Suppressor macrophage treated with lipopolysaccharide for 1 hour (primary cell): ENCODE results near the gene CEP63.

Experiments
- DNase-seq, 3 donors: peaks; one replicate each; pipeline ENCODE4 v3.0.0-alpha.2; 2020 to 2022

Gene CEP63

DNA sequence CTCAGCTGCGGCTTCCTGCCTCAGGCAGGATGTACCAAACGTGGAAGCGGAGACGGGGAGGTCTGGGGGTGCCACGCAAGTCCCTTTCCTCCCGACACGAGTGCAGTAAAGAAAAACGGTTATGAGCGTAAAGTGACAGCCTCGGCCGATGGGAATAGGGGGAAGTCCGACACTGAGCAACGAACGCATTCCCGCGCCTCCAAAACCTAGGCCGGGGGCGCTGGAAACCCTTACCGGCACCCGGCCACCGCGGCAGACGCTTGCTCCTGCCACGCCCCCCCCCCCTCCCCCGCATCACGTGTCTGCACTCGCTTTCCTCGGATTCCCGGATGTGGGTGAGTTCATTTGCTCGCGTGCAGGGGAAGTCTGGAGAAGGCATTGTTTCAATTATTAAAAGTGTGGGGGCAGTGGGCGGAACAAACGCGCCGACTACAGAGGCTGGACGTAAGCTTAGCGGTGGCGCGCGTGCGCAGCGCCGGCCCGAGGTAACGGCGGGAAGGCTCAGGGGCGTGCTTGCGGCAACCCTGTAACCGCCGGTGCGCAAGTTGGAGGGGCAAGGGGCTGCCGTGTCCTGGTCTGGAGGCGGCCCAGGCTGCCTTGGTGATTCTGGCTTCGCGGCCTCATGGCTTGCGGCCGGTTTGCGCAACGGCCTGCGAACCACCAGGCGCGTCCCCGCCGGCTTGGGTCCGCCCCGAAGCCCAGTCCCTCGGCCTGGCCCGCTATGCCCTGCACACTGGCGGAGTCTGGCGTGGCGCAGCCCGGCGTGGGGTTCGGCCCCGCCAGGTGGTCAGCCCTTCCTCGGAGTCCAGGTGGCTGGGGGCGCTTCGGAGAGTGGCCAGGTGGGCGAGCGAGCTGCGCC lies at the start of gene CEP63, which contains the start of gene ANAPC13:
Gene CEP63, plus strand, starts transcription at position 340 of the 859 bp plus-strand sequence. CDS start 9,264 bp downstream, outside the sequence.
Gene ANAPC13, minus strand, starts transcription at position 268 of the 859 bp plus-strand sequence. CDS start 3,081 bp downstream, outside the sequence.
- peak; percentile 95 to 98 (median 97) for DNase-seq

DNA sequence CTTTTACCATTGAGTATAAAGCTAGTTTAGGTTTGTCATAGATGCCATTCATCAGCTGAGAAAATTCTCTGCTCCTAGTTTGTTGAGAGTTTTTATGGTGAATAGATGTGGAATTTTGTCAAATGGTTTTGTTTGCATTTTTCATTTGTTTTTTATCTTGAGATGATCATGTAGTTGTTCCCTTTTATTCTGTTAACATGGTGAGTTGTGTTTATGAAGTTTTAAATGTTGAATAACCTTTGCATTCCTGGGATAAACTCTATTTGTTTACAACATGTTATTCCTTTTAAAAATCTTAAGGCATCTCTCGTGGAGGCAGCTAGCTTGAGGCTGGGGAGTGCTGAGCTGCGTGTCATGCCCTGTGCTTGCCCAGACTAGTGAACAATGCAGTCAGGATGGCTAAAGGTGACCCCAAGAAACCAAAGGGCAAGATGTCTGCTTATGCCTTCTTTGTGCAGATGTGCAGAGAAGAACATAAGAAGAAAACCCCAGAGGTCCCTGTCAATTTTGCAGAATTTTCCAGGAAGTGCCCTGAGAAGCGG lies 48.6 kb upstream of the CEP63 start:
- no peak for DNase-seq

DNA sequence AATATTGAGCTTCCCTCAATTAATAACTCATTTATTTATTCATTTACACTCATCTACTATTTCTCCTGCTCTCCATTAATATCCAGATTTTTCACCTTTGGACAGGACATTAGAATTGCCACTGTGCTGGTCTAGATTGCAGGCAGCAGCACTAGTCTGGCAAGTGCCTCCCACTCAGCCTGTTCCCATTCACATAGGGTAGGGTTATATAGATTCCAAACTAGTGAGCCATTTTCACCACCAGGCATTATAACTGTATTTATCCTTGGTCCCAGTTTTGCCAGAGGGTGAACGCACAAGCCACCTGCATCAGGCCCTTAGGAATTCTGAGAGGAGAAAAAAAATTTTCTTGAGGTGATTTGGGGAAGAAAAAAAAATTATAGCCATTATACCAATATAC lies 44.5 kb upstream of the CEP63 start:
- DNase-seq: no peak

DNA sequence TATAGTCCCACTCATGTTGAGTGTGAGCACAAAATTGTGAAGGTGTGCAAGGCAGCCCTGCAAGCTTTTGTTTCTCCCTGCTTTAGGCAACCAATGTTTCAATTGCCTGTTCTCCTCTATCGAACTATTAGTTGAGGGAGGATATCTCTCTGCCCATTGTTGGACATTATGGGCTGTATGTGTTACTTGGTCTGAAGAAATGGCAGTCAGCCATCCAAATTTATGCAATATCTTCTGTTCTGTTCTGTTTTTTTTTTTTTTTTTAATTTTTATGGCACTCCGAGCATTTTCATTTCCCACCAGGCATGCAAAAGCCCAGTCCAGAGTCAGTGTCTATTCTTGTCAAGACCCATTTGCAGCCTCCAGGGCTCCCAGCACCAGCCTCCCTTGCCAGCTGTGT lies 44.0 kb upstream of the CEP63 start:
- DNase-seq: no peak

DNA sequence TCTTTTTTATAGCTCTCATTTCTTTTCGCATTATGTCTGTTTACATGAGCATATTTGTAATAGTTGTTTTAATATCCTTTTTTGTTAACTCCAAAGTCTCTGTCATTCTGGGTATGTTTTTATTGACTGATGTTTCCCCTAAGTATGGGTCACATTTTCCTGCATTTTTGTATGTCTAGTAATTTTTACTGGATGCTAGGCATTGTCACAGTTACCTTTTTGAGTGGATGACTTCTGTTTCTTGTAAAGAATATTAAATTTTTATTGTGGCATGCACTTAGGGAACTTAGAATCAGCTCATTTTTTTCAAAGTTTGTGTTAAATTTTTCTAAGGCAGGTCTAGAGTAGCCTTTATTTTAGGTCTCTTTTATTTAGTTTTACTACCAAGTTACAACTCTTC lies 40.8 kb upstream of the CEP63 start:
- no peak for DNase-seq

DNA sequence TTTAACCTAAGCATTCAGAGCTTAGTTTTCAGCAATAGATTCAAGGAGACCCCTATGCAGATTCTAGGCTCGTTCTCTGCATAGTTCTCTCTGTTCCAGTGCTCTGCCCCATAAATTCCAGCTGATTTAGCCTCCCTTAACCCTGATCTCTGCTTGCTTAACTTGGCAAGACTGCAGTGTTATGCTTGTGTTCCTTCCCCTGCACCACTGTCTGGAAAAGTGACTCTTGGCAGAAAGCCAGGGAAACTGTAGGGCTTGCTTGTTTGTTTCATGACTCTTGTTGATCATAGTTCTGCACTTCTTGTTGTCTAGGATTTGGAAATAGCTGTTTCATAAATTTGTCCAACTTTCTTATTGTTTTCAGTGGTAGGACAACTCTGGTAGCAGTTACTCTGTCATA lies 40.2 kb upstream of the CEP63 start:
- peak in 2 of 3 donors; percentile 11 to 21 for DNase-seq

DNA sequence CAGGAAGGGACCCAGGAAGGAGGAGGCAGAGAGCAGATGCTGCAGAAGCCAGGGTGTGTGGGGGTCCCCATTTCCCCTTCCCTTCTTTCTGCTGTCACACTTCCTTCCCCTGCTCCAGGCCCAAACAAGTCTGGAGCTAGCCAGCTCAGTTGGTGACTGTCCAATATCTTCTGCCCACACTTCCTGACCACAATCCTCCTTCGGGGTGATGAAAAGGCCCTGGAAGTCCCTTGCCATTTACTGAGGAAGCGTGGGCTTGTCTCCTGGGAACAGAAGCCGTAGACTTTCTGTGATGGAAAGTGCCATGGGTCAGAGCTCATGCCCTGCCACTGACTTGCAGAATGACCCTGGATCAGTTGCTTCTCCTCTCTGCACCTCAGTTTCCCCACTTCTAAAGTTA lies 39.1 kb upstream of the CEP63 start:
- peak; percentile 71 to 80 (median 77) for DNase-seq

DNA sequence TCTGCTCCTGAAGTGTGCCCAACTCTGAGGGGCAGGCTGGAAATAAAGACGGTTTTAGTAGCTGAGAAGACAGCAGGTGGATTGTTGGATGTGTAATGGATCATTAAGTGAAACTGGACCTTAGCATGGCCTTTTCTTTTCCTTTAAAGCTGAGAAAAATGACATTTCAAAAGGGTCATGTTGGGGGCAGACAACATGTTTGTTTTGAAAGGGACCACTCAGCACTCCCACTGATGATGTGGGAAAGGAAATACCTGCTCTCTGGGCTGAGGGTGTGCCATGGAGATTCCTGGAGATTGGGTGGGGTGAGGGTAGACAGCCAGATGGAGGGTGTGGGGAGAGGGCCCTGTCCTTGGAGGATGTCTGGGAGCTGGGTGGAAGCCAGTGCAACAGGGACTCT lies 38.5 kb upstream of the CEP63 start:
- DNase-seq: no peak

DNA sequence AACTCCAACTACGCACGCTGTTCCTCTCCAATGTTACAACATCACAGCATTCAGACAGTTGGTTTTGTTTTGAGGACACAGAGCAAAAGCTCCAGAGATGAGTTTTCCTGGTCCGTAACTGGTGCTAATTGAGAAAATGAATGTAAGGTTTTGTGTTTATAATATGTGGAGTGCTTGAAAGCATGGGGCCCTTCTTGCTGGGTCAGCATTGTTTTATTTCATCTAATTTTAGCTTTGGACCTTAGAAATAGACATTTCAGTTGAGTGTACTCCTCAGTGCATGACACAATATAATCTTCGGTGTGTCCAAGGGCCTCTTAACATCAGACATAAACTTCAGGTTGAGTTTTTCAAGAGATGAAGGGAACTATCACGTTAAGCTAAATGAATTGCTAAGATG lies 37.2 kb upstream of the CEP63 start:
- no peak for DNase-seq

DNA sequence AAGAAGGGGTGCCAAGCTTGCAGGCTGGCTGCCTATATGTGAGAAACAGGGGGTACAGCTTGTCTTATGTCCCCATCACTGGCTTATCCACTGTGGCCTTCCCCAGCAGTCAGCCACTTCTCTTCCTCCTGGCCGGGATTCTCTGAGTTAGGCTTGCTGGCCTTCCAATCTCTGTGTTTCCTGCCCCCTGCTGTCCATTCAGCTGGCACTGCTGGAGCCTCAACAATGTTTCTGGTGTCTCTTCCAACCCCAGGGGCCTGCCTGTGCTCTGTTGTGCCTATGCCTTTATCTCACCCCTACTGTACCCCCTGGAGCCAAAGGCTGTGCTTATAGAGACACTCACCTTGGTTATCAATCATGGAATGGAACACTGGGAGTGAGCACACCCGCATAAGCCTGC lies 36.6 kb upstream of the CEP63 start:
- peak in 1 of 3 donors; percentile 9 for DNase-seq

DNA sequence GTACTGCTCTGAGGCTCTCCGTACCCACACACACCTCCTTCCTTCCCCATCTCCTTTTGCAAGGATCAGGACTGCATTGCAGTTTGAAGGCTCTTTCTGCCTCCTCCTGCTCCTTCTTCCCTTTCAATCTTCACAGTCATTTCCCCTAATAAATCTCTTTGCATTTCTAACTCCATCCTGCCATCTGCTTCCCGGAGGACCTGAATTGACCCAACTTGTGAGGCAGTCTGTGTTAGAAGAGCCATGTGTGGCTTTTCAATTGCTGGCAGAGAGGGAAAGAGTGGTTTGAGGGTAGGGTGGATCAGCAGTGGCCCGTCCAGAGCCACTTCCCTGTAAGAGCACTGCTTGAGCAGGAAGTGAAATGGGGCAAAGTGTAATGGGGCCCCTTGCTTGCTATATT lies 35.9 kb upstream of the CEP63 start:
- peak in 2 of 3 donors; percentile 11 to 12 for DNase-seq

DNA sequence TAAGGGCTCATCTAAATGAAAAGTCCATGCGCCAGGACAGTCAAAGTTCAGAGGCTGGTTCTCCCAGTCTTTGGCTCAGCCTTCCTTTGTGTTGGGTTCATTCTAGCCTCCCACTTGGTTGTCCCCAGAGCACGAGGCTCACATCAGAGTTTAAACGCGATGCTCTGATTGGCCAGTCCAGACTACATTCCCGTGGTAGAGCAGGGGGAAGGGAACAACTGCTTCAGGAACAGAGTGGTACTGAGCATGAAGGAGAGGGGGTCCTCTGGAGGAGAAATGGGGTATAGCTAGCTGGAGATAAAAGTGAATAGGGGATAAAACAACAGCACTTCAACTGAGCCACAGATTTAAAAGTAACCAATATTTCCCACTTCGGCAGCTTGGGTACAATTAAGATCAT lies 32.2 kb upstream of the CEP63 start:
- DNase-seq: no peak

DNA sequence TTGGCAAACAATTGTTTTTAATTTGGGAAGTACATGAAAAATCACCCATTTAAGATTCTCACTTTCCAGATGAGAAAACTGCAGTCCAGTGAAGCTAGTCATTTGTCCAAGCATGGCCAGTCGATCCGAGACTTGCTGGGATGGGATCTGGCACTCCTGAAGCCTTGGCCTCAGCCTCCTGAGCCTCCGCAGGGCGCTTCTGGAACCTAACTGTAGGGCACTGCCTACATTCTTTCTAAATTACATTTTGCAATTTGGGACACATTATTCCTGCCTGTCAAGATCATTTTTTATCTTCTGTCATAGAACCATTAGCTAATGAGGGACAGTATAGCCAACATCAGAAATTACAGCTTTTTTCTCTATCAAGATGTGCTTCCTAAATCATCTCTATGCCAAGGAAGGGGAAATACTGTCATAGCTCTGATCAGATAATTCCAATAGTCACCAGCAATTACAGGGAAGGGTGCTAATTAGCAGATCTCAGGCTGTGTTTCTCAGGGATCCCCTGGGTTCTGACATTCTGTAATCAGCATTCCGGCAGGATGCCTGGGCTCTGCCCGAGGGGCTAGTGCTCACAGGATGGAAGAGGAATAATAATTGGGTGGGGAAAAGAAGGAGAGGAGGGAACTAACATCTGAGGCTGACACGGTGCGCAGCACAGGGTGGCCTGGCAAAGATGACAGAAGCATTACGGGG lies 28.3 kb upstream of the CEP63 start:
- DNase-seq: no peak

DNA sequence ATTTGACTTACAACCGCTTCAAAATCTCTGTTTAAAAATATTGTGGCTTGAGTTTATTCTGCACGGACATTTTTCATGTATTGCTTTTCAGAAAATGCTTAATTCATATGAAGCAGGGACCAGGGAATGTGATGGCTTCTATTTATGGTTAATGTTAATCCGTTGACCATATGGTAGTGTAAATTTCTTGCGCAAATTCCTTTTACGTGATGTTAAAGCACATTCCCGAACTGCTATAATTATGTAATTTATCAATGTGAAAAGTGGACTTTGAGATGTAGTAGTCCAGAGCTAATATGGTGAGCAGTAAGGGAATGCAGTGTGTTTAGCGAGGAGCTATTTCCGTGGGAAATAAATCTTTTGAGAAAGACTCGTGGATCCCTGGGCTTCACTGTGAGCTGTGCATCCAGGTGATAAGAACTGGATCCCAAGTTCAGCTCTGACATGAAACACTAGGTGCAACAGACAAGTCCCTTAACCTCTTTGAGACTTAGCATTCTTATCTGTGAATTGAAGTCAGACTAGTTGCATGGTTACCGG lies 27.4 kb upstream of the CEP63 start:
- no peak for DNase-seq

DNA sequence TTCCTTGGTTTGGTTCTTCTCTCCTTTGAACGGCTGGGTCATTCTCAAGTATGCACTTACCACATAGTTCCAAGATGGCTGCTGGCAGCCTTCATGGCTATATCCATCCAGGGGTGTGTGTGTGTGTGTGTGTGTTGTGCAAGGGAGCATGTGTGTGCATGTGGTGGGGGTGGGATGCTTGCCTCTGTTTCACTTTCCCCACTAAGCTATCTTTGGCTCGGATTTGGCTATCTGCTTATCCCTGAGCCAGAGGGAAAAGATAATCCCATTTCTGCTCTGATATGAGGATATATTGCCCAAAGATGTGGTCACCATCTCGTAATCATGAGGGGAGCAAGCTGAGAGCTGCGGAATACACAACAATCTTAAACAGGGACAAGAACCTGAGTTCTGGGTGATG lies 26.3 kb upstream of the CEP63 start:
- no peak for DNase-seq

DNA sequence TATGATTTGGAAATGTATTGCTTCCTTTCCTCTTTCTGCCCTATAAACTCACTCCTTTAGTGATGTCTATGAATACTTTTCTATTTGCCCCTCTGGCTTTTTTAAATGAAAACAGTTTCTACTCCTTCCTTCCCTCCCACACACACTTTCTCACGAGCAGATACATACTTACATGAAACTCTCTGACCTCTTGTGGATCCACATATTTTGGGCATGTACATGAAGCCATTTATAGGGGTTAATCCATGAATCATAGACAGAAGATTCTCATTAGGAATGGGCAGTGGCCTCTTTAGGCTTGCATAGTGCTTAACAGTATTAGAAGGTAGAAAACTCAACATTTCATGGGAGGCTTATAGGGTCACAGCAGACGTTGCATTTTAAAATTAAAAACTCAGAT lies 24.9 kb upstream of the CEP63 start:
- no peak for DNase-seq

DNA sequence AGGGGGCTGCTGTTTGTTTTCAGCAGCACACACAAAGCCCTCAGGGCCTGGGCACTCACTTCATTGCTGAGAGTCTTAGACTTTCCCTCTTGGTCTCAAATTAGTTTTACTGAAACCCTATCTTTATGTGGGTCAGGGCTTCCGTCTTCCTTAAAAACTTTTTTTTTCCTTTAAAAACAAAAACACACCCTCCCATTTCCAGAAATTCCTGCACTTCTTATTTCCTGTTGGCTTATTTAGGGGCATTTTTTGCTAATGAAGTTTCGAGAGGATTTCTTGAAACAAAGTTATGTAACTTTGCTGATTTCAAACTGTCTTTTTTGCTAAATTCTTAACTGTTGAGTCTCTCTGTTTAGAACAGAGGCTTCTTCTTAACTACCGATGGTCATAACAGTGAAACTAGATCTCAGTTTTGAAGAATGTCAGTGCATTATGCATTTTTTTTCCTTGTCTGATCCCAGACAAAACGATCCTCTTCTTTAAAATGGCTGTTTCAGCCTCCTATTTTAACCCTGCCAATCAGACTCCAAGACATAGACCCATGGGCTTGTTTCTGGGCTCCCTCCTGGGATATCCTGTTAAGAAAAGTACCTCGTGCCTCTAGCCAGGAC lies 23.4 kb upstream of the CEP63 start:
- no peak for DNase-seq

DNA sequence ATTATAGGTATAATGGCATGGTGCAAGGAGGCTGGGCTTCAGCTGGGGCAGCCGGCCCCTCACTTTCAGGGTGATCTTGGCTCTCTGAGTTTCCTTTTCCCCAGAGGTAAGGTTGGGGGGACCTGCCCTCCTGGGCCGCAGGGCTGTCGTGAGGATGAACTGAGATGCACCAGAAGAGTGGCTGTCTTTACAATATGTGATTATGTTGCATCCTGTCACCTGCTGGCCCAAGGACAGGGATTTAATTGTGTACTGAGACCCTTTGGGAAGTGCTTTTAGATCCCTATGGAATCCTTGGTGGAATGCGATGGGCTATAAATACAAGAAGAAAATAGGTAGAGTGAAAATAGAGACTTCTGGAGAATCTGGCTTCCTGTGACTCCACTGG lies 22.2 kb upstream of the CEP63 start:
- no peak for DNase-seq

DNA sequence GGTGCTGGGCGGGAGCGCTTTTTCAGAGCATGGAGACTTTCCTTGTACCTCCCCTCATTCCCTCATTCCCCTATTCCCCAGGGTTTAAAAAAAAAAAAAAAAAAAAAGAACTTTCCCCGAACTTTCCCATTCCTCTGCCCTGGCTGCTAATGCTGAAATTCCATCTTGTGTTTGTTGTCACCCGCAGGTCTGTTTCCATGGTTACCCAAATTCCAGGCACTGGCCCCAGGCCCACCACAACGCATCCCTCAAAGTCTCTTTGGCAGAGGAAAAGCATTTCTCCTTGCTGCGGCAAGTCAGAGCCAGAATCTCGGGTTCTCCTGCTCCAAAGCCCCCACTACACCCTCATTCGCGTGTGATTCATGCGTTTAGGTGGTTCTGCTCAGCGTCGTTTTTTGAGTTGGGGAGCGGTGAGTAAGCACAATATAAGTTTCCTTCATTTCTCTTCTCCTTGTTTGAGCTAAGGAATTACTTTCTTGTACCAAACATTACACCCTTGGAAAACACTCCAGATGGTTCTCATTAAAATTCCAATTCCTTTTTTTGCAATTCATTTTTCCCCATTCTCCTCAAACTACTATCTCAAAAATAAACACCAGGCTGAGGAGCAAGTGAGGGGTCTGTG lies 21.7 kb upstream of the CEP63 start:
- no peak for DNase-seq

DNA sequence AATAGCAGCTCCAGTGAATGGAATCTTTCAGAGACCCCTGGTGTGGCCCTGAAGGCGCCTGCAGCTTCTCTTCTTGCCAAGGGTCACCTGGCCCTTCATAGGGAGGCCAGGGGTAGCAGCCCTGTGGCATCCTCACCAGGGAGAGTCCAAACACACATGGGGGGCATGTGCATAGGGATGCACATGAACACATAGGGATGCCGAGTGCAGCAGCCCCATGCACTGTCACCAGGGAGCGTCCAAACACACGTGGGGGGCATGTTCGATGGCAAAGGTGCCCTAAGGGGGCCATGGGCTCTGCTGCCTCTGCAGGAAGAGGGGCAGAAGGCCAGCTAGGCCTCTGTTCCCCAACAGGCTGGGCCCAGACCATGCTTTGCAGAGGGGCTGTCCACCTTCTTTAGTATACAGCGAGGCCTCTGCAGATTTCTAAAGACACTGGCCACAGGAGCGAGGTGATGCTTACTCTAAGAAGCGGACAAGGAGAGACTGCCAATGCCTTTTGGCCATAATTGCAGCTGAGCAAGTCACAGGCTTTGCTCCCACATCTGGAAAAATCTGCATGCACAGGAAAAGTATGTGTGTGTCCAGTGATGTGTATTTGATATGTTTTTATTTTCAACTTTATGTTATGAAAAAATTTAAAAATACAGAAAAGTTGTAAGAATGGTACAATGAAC lies 21.0 kb upstream of the CEP63 start:
- DNase-seq: no peak

DNA sequence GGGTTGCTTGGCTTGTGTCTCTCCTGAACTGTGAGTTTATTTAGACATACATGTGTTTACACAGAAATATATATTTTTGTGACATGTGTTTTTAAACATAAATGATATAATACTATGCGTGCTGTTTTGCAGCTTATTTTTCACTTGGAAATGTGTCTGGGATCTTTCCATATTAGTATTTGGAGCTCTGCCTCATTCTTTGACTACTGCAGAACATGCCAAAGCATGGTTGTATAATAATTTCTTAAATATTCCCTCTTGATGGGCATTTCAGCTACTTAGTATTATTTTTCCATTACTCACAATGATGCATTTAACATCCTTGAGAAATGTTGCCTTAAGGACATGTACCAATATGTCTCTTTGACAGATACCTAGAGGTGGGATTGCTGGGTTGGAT lies 19.5 kb upstream of the CEP63 start:
- DNase-seq: no peak

DNA sequence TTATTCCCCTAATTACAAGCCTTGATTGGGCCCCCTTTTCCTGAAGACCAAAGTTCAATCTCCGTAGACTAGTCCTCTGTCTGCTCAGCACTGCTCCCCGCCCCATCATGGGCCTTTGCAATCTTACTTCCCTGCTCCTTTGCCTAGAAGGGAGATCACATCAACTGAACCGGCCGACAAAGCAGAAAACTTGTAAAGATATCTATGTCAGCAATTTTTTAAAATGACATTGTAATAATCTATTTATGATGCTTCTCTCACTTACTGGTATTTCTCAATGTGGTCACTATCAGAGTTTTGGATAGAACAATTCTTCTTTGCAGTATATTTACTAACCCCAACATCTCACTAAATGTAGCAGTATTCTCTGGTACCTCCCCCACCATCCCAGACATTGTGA lies 17.3 kb upstream of the CEP63 start:
- no peak for DNase-seq
